ENCODE measurements around the gene CFAP74. TPM values are rescaled to one million over a fixed set of nuclear protein-coding genes. Genes with fewer than 3 reads are reported as not detected.
A peak's percentile ranks its signal among the peaks of the same experiment; 100 is the strongest.

CFAP74 gene
- total and polyA plus RNA-seq, 2 of the 13 experiments (the other 11 are each of a cell fraction or from before 2014, with no cell fraction given), result 0.27 to 0.62 TPM

- TF ChIP-seq SKIL (CRISPR knock-in tag; IDR thresholded peaks at IDR 0.05; ENCODE audit: borderline replicate concordance) (0 out of 2 replicates have a peak, but pooled peaks have one; percentile 33), JDP2 (CRISPR knock-in tag; IDR thresholded peaks at IDR 0.05; ENCODE audit: borderline replicate concordance) (no peak), CSRNP2 (CRISPR knock-in tag; conservative IDR thresholded peaks at IDR 0.05; ENCODE audit: low read depth) (no peak), CREM (IDR thresholded peaks at IDR 0.05) (0 out of 2 replicates have a peak, but pooled peaks have one; percentile 13), CREM (CRISPR knock-in tag; IDR thresholded peaks at IDR 0.05) (no peak), ETV5 (CRISPR knock-in tag; IDR thresholded peaks at IDR 0.05; ENCODE audit: borderline replicate concordance) (no peak; the same call in 1 of the 2 replicates), SP1 (IDR thresholded peaks at IDR 0.05) (no peak), SP1 (CRISPR knock-in tag; IDR thresholded peaks at IDR 0.05) (peak; percentile 83), GLI4 (CRISPR knock-in tag; IDR thresholded peaks at IDR 0.05; ENCODE audit: borderline replicate concordance) (0 out of 2 replicates have a peak, but pooled peaks have one; percentile 68), ARID4A (CRISPR knock-in tag; IDR thresholded peaks at IDR 0.05; ENCODE audit: borderline replicate concordance) (peak; percentile 60; the same call in 1 of the 2 replicates), ZNF552 (CRISPR knock-in tag; IDR thresholded peaks at IDR 0.05; ENCODE audit: borderline replicate concordance) (peak; percentile 20; the same call in 1 of the 2 replicates), BCLAF1 (IDR thresholded peaks at IDR 0.05) (no peak), ZNF782 (CRISPR knock-in tag; IDR thresholded peaks at IDR 0.05; ENCODE audit: borderline replicate concordance) (no peak), ZNF446 (CRISPR knock-in tag; IDR thresholded peaks at IDR 0.05) (no peak), ZNF33B (CRISPR knock-in tag; IDR thresholded peaks at IDR 0.05) (no peak), RFX5 (IDR thresholded peaks at IDR 0.05; ENCODE audit: low read depth, low read length) (peak; percentile 97), ELF1 (CRISPR knock-in tag; IDR thresholded peaks at IDR 0.05) (no peak), BATF2 (CRISPR knock-in tag; IDR thresholded peaks at IDR 0.05) (no peak)
Observed at GRCh38 chr1:2049718-2050431, 46.3 kb upstream of the CFAP74 start, which contains the start of gene PRKCZ (continued).

All from HepG2 (cell line).